Endodermal cell (in vitro differentiated cells): ENCODE data around the gene MDC1. TPM values are rescaled to one million over a fixed set of nuclear protein-coding genes. Genes with fewer than 3 reads are reported as not detected.

Experiments used
- DNase-seq: peaks from one replicate; pipeline ENCODE4 v3.0.0-alpha.2; 2017
- H3K27ac ChIP-seq: 2 replicates; pipeline ENCODE4 v1.5.1; 2013; ENCODE audit warnings: mild to moderate bottlenecking, low read depth, low read length, moderate library complexity
- H3K27me3 ChIP-seq: 2 replicates; pipeline ENCODE4 v1.6.1; 2013; ENCODE audit warnings: mild to moderate bottlenecking, low read length, moderate library complexity; ENCODE audit not compliant: insufficient read depth, control insufficient read depth, poor library complexity, severe bottlenecking
- H3K36me3 ChIP-seq: 2 replicates; pipeline ENCODE4 v1.7.0; 2013; ENCODE audit warnings: mild to moderate bottlenecking, low read length, moderate library complexity; ENCODE audit not compliant: control insufficient read depth, insufficient read depth
- H3K4me1 ChIP-seq: one replicate; pipeline ENCODE4 v1.7.0; 2013; ENCODE audit warnings: low read length; ENCODE audit not compliant: control insufficient read depth, insufficient read depth
- H3K4me3 ChIP-seq: 2 replicates; pipeline ENCODE4 v1.5.1; 2013; ENCODE audit warnings: mild to moderate bottlenecking, low read length, moderate library complexity
- H3K9ac ChIP-seq: 2 replicates; pipeline ENCODE4 v1.6.1; 2013; ENCODE audit warnings: mild to moderate bottlenecking, low read length, moderate library complexity; ENCODE audit not compliant: poor library complexity, severe bottlenecking; ENCODE audit errors: extremely low read depth
- H3K9me3 ChIP-seq: 2 replicates; pipeline ENCODE4 v1.6.1; 2013; ENCODE audit warnings: mild to moderate bottlenecking, low read length, moderate library complexity; ENCODE audit not compliant: control insufficient read depth
- H3K27ac Mint-ChIP-seq: 2 replicates; pipeline ENCODE4 v1.8.0; 2020; ENCODE audit warnings: mixed read lengths
- H3K27me3 Mint-ChIP-seq: 2 replicates; pipeline ENCODE4 v1.8.0; 2021; ENCODE audit warnings: mild to moderate bottlenecking, mixed read lengths; ENCODE audit not compliant: insufficient read depth
- H3K36me3 Mint-ChIP-seq: 2 replicates; pipeline ENCODE4 v1.8.0; 2020; ENCODE audit warnings: low read depth, mixed read lengths
- H3K4me1 Mint-ChIP-seq: 2 replicates; pipeline ENCODE4 v1.8.0; 2020; ENCODE audit warnings: mixed read lengths
- H3K4me3 Mint-ChIP-seq: 2 replicates; pipeline ENCODE4 v1.8.0; 2020; ENCODE audit warnings: mild to moderate bottlenecking, moderate library complexity, mixed read lengths
- H3K9me3 Mint-ChIP-seq: 2 replicates; pipeline ENCODE4 v1.8.0; 2020; ENCODE audit warnings: mild to moderate bottlenecking, mixed read lengths
- CTCF ChIP-seq: fragments of 200-600 bp; sonication (generic); conservative IDR thresholded peaks from 2 replicates; pipeline ENCODE4 v1.5.0; 2021; ENCODE audit warnings: antibody characterized with exemption, mild to moderate bottlenecking
- WGBS, 2 experiments: methylation state at CpG; one replicate each; pipeline versions ENCODE4 v1.1.5 to v1.1.7; 2013; ENCODE audit warnings: missing lambda C conversion rate in 2 of 2, mixed read lengths in 1 of 2; ENCODE audit not compliant: insufficient coverage in 1 of 2, insufficient read length in 1 of 2; 5-methylcytosine and 5-hydroxymethylcytosine counted together
- total RNA-seq, 2 donors: library from RNA; stranded (reverse); fragmentation: NEBNext Ultra II Directional in 1 of 2; extraction: Animal tissue kit (Norgen Biotek cat#: 25700) in 1 of 2; gene quantifications; 2 replicates in 1 of 2; 3 replicates in 1 of 2; pipeline ENCODE4 v1.2.1, GENCODE V29; 2021

The MDC1 gene
- total RNA-seq, 2 donors from 2014 or later = 79.0 to 95.1 TPM

- Histone ChIP-seq H3K4me3 (no peak overlapping the region), H3K4me1 (peaks cover 5% of the 10 kb centered on the region), H3K27ac (no peak overlapping the region), H3K9ac (no peak overlapping the region), H3K36me3 (peaks cover 14% of the 10 kb centered on the region), H3K9me3 (no peaks in the 10 kb centered on the region), H3K27me3 (no peaks in the 10 kb centered on the region)
- DNase-seq = no peak
- H3K27me3 Mint-ChIP-seq = no peaks in the 10 kb centered on the region
- H3K36me3 Mint-ChIP-seq = peaks cover 12% of the 10 kb centered on the region
- whole genome bisulfite sequencing, 2 experiments = 98 to 100% methylated on average over 1 of the region's 1 CpG
- TF ChIP-seq CTCF = no peak
- H3K9me3 Mint-ChIP-seq = no peaks in the 10 kb centered on the region
- peaks cover 31% of the 10 kb centered on the region for H3K4me1 Mint-ChIP-seq
- H3K4me3 Mint-ChIP-seq = no peak overlapping the region
- H3K27ac Mint-ChIP-seq = no peak overlapping the region
These were observed 30.2 kb upstream of the MDC1 start for GRCh38 chr6:30747300-30747687.

DNA sequence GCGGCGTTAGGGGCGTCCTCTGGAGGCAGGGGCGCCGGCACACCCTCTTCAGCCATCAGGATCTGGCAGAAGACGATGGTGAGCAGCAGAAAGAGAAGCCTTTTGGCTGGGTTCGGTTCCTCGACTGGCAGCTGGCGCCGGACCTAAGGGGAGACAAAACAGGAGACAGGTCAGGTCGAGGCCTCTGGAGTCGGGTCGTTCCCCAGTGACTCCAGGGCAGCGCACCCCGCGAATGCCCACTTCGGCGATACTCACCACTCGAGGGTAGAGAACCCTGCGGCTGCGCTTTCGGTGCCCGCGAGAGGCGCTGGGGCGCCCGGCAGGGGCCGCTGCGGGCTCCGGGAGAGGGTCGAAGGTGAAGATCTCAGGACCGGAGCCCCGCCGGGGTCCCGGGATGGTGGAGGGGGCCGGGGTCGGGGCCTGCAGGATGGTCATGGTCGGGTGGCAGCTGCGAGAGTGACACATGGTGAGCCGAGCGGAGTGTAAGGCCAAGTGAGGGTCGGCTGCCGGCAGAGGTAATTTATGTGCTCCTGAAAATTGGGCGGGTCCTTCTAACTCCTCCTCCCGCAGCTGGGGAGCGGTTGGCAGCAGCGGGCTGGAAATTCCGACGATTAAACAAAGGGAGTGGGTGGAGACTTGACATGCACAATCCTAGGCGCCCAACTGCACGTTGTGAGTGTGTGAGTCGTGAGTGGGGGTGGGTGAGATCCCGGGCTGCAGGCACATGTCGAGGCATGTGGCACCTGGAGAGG, 27.1 kb upstream of the MDC1 start, which contains the start of gene IER3:
TSS of gene IER3 (minus strand) at position 494 of the 752 bp plus-strand sequence. CDS start at position 465, 29 bp downstream.
- peak; percentile 98 for DNase-seq
- H3K27ac Mint-ChIP-seq = peak within 1 kb of the TSS; percentile 93
- peak within 1 kb of the TSS; percentile 41 for H3K27ac ChIP-seq
- peak; percentile 78 for TF ChIP-seq CTCF
- no peaks in the 10 kb centered on the region for H3K27me3 Mint-ChIP-seq
- peaks cover 5% of the 10 kb centered on the region for H3K4me1 ChIP-seq
- H3K4me3 ChIP-seq = peak within 1 kb of the TSS; percentile 94
- H3K9me3 Mint-ChIP-seq = no peaks in the 10 kb centered on the region
- H3K4me3 Mint-ChIP-seq = peak within 1 kb of the TSS; percentile 98
- H3K4me1 Mint-ChIP-seq = peaks cover 31% of the 10 kb centered on the region
- peaks cover 34% of the 10 kb centered on the region for H3K36me3 Mint-ChIP-seq
- 0 to 1% methylated on average over 32 to 54 of the region's 54 CpGs for WGBS, 2 experiments
- peak within 1 kb of the TSS; percentile 99 for H3K9ac ChIP-seq
- H3K9me3 ChIP-seq = no peaks in the 10 kb centered on the region
- no peaks in the 10 kb centered on the region for H3K27me3 ChIP-seq
- H3K36me3 ChIP-seq = peaks cover 33% of the 10 kb centered on the region

- peaks cover 41% of the 10 kb centered on the region for H3K36me3 ChIP-seq
- peaks cover 43% of the 10 kb centered on the region for H3K36me3 Mint-ChIP-seq
- no peaks in the 10 kb centered on the region for H3K27me3 ChIP-seq
- H3K4me3 ChIP-seq = peak overlapping the region; percentile 94
- TF ChIP-seq CTCF = no peak
- peaks cover 5% of the 10 kb centered on the region for H3K4me1 ChIP-seq
- no peaks in the 10 kb centered on the region for H3K9me3 ChIP-seq
- peak overlapping the region; percentile 93 for H3K27ac Mint-ChIP-seq
- H3K4me1 Mint-ChIP-seq = peaks cover 29% of the 10 kb centered on the region
- H3K4me3 Mint-ChIP-seq = peak overlapping the region; percentile 98
- H3K27me3 Mint-ChIP-seq = no peaks in the 10 kb centered on the region
- no peaks in the 10 kb centered on the region for H3K9me3 Mint-ChIP-seq
- no peak for DNase-seq
- WGBS, 2 experiments = 0 to 1% methylated on average over 22 to 53 of the region's 55 CpGs
- peak overlapping the region; percentile 42 for H3K27ac ChIP-seq
- peak overlapping the region; percentile 99 for H3K9ac ChIP-seq
These were observed 26.3 kb upstream of the MDC1 start for GRCh38 chr6:30743099-30744053.
